ENCODE measurements around the gene DNAJC13. TPM values are rescaled to one million over a fixed set of nuclear protein-coding genes. Genes with fewer than 3 reads are reported as not detected.
"Not testable (repeated sequence)": the region's sequence is repeated elsewhere in the genome, so short reads cannot be mapped to it uniquely, and the experiment has no call there.

Gene DNAJC13
- total RNA-seq, 6 experiments from 2014 or later = 55.9 to 66.4 (median 60.1) TPM

DNA sequence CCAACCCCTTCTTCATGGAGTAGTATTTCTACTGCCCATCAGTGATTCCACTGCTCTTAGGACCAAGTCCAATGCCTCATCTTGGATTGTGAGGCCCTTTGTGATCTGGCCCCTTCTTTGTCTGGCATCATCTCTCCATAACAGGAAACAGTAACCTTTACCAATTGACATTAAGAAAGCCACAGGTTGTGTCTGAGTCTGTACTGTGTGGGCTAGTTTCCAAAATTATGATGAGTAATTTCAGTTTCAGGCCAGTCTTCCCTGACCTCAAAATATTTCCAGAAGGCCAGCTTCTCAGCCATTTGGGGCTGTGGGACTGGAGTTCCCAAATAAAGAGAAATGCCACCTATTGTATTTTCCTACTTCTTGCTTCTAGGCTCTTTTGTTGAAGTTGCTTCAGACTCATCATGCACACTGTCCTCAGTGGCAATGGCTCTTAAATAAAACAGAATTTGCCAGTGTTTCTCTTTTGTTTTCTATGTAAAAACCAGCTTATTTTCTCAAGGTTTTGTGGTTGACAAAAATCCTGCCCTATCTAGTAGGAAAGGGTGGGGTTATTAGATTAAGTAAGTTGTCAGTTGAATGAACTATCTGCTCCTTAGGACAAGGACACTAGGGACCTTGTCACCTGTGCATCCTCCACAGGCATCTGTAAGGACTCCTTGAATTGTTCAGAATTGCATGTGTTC, 132.7 kb downstream of the DNAJC13 start:
- TF ChIP-seq, protein P1, sequence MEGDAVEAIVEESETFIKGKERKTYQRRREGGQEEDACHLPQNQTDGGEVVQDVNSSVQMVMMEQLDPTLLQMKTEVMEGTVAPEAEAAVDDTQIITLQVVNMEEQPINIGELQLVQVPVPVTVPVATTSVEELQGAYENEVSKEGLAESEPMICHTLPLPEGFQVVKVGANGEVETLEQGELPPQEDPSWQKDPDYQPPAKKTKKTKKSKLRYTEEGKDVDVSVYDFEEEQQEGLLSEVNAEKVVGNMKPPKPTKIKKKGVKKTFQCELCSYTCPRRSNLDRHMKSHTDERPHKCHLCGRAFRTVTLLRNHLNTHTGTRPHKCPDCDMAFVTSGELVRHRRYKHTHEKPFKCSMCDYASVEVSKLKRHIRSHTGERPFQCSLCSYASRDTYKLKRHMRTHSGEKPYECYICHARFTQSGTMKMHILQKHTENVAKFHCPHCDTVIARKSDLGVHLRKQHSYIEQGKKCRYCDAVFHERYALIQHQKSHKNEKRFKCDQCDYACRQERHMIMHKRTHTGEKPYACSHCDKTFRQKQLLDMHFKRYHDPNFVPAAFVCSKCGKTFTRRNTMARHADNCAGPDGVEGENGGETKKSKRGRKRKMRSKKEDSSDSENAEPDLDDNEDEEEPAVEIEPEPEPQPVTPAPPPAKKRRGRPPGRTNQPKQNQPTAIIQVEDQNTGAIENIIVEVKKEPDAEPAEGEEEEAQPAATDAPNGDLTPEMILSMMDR (IDR thresholded peaks at IDR 0.05) = no peak
- peak overlapping the region; percentile 68 for H3K27ac Mint-ChIP-seq

DNA sequence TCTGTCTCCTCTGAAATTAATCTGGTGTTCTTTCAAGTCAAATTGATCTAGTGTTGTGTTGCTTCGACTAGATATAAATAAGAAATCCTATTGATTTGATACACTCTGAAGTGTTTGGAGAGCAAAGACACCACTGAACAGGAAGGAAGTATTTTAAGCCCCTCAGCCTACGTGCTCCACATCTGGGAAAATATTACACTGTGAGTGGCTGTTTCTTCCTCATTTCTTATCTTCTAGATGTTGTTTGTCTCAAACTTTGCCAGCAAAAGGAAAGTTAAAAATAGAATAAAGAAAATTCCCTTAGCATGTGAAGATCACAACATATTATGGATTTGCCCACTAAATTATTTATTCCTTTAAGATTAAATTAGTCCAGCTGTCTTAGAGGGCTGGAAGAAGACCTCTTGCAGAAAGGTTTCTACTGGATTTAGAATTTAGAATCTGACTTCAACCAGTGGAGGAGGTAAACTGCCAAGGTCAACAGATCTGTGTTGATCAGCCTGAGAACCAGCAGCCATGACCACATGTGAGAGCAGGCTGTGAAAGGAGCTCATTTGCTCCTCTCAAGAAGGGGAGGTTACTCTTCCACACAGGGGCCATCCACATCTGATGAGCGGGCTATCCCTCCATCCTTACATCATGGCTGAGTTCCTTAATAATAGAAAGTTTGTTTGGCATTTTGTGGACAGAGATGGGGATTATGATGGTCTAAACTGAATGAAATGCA, 133.4 kb downstream of the DNAJC13 start:
- TF ChIP-seq, protein P1 (IDR thresholded peaks at IDR 0.05) = no peak
- H3K9me3 Mint-ChIP-seq = no peaks in the 10 kb centered on the region
- 0 out of 2 replicates have a peak, but pooled peaks cover 1% of the 10 kb centered on the region for H3K27me3 Mint-ChIP-seq (ENCODE audit: insufficient read depth)
- H3K36me3 Mint-ChIP-seq (ENCODE audit: low read depth) = no peaks in the 10 kb centered on the region
- no peak for DNase-seq
- H3K4me3 Mint-ChIP-seq = no peak overlapping the region
- H3K27ac Mint-ChIP-seq = peak overlapping the region; percentile 68
- peaks cover 30% of the 10 kb centered on the region for H3K4me1 Mint-ChIP-seq (ENCODE audit: low read depth)

More for the DNA sequence above, 132.7 kb downstream of the DNAJC13 start:
- peak; percentile 51 for DNase-seq
- H3K36me3 Mint-ChIP-seq (ENCODE audit: low read depth) = peaks cover 5% of the 10 kb centered on the region; the same call in 1 of the 2 replicates
- H3K4me3 Mint-ChIP-seq = no peak overlapping the region
- H3K27me3 Mint-ChIP-seq (ENCODE audit: insufficient read depth) = 0 out of 2 replicates have a peak, but pooled peaks cover 1% of the 10 kb centered on the region
- H3K4me1 Mint-ChIP-seq (ENCODE audit: low read depth) = peaks cover 36% of the 10 kb centered on the region
- no peaks in the 10 kb centered on the region for H3K9me3 Mint-ChIP-seq

DNA sequence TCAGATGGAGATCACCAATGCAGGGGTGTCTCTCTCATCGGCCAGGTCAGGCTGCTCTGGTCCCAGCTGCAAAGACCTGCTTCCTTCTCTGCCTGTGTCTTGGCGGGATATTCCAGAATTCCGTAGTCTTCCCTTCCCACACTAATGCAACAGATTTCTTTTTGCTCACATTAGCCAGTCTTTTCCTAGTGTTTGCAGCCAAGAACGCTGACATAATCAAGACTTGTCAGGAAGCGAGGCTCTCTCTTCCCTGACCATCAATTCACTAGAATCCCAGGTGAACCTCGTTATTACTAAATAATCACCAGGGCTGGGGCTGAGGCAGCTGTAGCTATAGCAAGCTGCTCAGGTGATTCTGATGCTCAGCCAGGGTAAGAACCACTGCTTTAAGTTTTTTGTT, 136.5 kb downstream of the DNAJC13 start:
- H3K27ac Mint-ChIP-seq = no peak overlapping the region
- no peaks in the 10 kb centered on the region for H3K9me3 Mint-ChIP-seq
- peaks cover 2% of the 10 kb centered on the region for H3K36me3 Mint-ChIP-seq (ENCODE audit: low read depth)
- H3K4me1 Mint-ChIP-seq (ENCODE audit: low read depth) = peaks cover 28% of the 10 kb centered on the region
- TF ChIP-seq, protein P1 (IDR thresholded peaks at IDR 0.05) = no peak
- no peaks in the 10 kb centered on the region for H3K27me3 Mint-ChIP-seq (ENCODE audit: insufficient read depth)
- DNase-seq = no peak
- H3K4me3 Mint-ChIP-seq = no peak overlapping the region

DNA sequence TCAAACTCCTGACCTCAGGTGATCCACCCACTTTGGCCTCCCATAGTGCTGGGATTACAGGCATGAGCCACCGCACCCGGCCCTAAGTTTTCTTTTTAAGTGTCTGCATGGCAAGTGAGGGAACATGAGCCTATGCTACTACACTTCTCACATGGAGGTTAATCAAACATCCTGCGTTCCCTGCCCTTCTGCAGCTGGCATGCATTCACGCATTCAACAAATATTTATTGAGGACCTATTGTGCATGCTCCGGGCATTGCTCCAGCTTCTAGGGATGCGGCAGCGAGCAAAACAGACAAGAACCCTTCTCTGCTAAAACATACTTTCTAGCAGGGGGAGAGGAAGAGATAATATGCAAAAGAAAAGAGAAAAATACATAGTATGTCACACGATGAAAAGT, 137.1 kb downstream of the DNAJC13 start:
- TF ChIP-seq, protein P1 (IDR thresholded peaks at IDR 0.05) = no peak
- no peak overlapping the region for H3K27ac Mint-ChIP-seq

DNA sequence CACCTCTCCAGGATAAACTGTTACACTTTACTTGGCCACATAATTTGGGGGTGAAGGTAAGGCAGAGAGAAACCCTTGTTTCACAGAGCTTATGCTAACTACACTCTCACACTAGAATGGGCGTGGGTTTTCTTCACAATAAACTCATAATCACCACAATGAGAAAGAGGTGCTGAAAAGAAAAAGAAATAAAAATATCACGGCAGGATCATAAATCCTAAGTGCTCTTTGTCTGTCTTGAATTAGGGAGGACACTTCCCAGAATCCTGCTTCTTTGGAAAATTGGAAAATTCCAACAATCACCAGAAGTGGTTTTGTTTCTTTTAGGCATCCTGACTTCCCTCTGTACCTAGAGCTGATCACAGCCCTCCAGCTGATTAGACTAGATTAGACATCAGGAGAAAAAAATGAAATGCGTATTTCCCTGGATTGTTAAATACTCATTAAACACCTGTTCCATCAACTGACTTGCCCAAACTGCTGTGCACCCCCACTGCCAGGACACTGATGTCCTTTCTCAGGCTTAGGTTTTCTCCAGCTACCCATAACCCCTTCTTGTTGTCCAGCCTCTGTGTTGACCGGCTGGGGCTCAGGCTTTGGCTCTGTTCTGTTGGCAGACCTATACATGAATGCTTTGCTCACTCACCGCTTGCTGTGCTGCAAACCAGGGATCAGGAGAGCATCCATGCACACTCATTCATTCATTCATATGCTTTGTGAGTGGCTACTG, 138.2 kb downstream of the DNAJC13 start:
- H3K4me3 Mint-ChIP-seq = no peak overlapping the region
- TF ChIP-seq, protein P1 (IDR thresholded peaks at IDR 0.05) = no peak
- H3K9me3 Mint-ChIP-seq = no peaks in the 10 kb centered on the region
- peaks cover 4% of the 10 kb centered on the region for H3K36me3 Mint-ChIP-seq (ENCODE audit: low read depth)
- peaks cover 12% of the 10 kb centered on the region for H3K4me1 Mint-ChIP-seq (ENCODE audit: low read depth)
- no peak overlapping the region for H3K27ac Mint-ChIP-seq
- DNase-seq = no peak
- H3K27me3 Mint-ChIP-seq (ENCODE audit: insufficient read depth) = no peaks in the 10 kb centered on the region

More for the DNA sequence above, 137.1 kb downstream of the DNAJC13 start:
- no peaks in the 10 kb centered on the region for H3K27me3 Mint-ChIP-seq (ENCODE audit: insufficient read depth)
- peaks cover 4% of the 10 kb centered on the region for H3K36me3 Mint-ChIP-seq (ENCODE audit: low read depth)
- no peaks in the 10 kb centered on the region for H3K9me3 Mint-ChIP-seq
- no peak for DNase-seq
- H3K4me3 Mint-ChIP-seq = no peak overlapping the region
- peaks cover 22% of the 10 kb centered on the region for H3K4me1 Mint-ChIP-seq (ENCODE audit: low read depth)

DNA sequence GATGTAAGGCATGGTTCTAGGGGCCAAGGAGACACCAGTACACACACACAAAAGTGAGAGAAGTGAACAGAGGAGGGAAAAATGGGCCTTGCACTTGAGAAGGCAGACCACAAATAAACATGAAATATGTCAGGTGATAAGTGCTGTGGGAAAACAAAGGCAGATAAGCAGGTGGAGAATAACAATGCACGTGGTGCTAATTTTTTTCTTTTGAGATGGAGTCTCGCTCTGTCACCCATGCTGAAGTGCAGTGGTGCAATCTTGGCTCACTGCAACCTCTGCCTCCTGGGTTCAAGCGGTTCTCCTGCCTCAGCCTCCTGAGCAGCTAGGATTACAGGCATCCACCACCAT, 138.7 kb downstream of the DNAJC13 start:
- H3K27ac Mint-ChIP-seq = not testable (repeated sequence)

More for the DNA sequence above, 138.7 kb downstream of the DNAJC13 start:
- H3K4me1 Mint-ChIP-seq (ENCODE audit: low read depth); H3K27me3 Mint-ChIP-seq (ENCODE audit: insufficient read depth); H3K9me3 Mint-ChIP-seq; H3K36me3 Mint-ChIP-seq (ENCODE audit: low read depth); H3K4me3 Mint-ChIP-seq; DNase-seq: not testable (repeated sequence)

Measured in HFFc6 (cell line).